Measurements from ENCODE around the gene SYNPO.

SYNPO gene

DNA sequence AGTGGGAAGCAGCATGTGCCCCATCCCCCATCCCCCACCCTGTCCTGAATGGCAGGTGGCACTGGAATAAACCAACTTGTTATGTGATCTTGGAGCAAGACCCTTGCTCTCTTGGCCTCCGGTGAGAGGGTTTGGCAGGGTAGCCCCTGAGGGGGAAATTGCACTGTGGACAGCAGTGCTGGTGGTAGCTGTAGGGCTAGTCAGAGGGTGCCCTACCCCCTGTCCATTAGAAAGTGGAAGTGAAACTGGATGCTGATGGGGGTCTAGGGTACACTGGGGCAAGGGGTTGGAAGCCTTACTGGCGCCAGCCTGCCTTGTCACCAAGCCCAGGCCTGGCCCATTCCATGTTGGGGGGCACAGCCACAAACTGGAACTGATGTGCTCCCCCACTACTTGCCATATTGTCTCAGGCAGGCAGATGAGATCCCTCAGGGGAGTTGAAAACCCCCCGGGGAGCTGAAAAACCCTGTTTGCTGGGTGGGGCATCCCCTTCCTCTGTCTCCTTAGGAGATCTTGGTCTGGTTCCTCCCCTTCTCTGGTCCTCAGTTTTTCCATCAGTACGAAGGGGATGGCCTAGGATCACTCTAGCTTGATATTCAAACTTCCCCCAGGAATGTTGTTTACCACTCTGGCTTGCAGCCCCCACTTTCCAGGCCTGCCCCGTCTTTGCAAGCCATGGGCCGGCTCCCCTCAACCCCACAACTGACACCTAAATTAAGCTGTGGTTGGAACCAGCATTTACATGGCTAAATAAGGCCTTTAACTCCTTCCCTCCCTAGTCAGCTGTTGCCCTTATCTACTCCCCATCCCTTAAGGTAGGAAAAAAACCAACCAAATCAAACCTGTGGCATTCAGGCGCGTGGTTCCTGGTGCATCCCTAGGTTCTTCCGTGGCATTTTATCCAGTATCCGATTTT, 14.4 kb upstream of the SYNPO start:
- DNase-seq (ENCODE audit: low spot score) = no peak

DNA sequence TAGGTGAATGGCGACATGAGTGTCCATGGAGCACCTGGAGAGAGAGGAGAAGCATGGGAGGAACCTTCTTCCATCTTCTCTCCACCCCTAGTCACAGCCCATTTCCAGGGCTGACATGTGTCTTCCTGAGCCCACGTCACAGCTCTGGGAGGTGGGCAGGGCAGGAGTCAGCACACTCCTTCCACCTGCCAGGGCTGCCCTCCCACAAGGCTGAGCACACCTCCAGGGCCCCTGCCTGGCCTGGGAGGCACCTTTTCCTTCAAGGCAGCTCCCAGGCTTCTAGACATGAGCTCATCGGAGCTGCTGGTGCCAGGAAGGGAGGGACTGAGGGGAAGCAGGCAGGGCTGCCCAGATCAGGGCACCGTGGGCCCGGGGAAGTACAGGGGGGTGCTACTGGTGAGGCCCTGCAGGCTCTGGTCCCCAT, 13.6 kb upstream of the SYNPO start:
- peak; percentile 67 for DNase-seq (ENCODE audit: low spot score)

DNA sequence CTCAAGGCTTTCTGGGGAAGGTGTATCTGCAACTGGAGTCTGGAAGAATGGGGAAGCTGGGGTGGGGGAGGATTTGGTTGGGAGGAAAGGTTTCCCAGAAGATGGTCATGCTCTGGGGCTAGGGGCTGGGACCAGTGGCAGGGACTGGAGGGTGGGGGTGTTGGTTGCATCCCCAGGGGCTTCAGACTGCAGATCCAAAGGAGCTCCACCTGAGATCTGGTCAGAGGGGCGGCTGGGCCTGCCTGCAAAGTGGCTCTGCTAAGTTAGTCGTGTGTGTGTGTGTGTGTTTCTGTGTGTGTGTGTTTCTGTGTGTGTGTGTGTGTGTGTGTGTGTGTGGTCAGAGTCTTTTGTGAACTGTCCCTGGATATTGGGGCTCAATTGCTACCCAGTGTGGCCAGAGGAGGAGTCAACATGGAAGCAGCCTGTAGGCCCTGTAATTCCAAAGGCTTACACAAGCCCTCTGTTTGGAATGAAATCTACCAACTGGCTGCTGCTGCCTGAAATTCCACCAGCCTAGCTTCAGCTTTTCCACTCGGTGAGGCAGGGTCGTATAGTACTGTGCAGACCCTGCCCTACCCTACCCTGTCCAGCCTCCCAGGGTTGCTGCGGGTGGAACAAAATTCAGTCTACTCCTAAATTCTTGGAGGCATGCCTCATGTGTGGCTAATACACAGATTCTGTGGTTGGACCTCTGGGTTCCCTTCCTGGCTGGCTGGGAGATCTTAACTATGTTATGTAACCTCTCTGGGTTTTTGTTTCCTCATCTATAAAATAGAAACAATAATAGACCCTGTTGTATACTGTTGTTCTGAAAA, 12.5 kb upstream of the SYNPO start:
- no peak for DNase-seq (ENCODE audit: low spot score)

- no peak for DNase-seq (ENCODE audit: low spot score)
Measured at GRCh38 chr5:150628936-150629485, 11.4 kb upstream of the SYNPO start.

GRCh38 chr5:150630016-150630415, 10.4 kb upstream of the SYNPO start:
- no peak for DNase-seq (ENCODE audit: low spot score)

- no peak for DNase-seq (ENCODE audit: low spot score)
Measured at GRCh38 chr5:150630461-150631325, 9.8 kb upstream of the SYNPO start.

GRCh38 chr5:150631326-150631701, 9.1 kb upstream of the SYNPO start:
- DNase-seq (ENCODE audit: low spot score) = no peak

- DNase-seq (ENCODE audit: low spot score) = no peak
Measured at GRCh38 chr5:150632305-150633160, 7.9 kb upstream of the SYNPO start.

DNA sequence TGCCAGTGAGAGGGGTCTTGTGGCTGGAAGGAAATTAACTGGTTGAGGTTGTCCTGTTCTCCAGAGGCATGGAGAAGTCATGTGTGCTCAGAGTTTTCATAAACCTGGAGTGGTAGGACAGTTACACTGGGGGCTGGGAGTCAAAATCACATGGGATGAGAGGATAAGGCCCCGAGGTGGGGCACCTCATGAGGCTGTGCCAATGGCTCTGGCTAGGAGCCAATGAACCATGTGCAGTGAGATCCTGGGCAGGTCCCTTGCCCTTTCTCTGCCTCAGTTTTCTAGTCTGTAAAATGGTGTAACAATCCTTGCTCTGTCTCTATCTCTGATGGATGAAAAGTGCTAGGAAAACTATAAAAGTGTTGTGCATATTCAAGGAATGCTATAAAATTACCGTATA, 7.0 kb upstream of the SYNPO start:
- no peak for DNase-seq (ENCODE audit: low spot score)

DNA sequence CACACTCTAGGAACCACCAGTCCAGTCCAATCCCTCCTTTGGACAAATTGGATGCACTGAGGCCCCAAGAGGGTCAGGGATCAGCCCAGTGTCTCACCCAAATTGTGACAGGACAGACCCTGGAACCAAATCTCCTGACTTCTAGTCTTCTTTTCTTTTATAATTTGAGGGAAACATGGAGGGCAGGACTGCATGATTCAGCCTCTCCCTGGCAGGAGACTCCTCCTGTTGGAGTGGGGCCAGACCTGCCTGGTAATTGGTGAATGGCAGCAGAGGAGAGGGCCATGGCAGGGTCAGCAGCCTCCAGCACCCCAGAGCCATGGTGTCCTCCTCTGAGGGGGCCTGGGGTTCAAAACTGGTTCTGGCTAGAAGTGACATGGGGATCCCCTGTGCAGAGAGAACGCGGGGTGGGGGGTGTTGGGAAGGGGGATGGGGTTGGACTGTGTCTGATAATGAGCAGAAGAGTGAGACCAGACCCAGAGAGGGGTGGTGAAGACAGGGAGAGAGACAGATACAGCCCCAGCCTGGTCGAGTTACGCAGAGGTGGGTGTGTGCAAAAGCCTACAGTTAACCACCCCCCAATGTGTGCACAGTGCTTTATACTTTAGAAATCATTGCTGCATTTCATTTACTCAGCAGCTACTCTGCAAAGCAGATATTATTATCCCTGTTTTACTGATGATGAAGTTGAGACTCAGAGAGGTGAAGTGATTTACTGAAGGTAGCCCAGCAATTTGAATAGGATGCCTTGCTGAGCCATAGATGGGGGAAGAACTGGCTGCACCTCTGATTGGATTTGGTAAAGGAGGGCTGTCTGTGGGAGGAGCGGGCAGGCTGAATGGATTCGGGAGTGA, 3.8 kb upstream of the SYNPO start:
- DNase-seq (ENCODE audit: low spot score) = no peak

GRCh38 chr5:150637245-150638052, 3.0 kb upstream of the SYNPO start:
- peak; percentile 67 for DNase-seq (ENCODE audit: low spot score)

GRCh38 chr5:150638053-150638444, 2.4 kb upstream of the SYNPO start:
- DNase-seq (ENCODE audit: low spot score) = no peak

DNA sequence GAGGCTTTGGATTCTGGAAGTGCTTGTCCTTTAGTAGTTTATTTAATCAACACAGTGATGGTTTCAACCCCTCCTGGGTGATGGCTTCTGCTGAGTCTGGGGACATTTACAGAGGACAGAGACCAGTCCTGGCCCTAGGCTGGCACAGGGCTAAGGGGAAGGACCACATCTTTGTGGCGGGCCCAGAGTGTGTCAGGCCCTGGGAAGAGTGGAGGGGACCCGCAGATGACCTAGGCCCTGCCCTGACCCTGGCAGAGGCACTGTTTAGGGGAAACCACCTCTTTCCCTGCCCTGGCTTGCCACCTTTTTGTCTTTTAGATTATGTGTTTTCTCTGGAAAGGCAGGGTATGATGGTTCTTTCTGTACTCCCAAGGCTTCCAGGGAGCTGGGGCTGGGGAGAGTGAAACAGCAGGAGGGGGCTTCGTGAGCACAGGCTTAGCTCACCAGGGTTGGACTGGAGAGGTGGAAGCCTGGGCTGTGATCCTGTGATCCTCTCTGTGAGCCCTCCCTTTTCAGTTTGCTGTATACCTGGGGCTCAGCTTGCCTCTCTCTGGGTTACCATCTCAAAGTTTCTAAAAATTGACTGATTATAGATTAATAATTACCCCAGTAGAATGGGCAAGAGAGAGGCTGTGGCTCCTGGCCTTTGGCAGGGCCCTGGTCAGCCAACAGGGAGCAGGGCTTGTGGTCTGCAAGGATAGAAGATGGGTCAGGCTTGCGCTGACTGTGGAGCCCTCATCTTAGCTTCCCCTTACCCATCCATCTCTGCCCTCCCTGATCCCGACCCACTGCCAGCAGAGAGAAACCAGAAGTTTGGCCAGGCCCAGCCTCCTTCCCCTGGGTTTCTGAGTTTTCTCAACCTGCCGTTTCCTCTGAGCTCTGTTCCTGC, 1.7 kb upstream of the SYNPO start:
- DNase-seq (ENCODE audit: low spot score) = no peak

- DNase-seq (ENCODE audit: low spot score) = no peak
Measured at GRCh38 chr5:150639377-150639692, 1.1 kb upstream of the SYNPO start.

DNA sequence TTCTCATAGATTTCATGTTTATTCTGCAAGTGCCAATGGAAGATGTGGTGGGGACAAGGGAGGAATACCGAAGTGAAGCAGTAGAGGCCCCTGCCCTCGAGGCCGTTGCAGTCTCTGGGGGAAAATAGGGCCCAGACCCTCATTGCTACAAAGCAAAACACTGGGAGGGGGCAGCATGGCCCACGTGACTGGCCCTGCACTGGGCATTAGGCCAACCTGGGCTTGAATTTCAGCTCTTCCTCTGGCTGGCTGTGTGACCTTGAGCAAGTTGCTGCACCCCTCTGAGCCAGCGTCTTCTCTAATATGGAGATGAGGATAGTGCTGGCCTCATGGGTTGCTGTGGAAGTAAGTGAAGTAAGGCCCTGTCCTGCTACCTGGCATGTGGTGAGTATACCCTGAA, 709 bp upstream of the SYNPO start:
- DNase-seq (ENCODE audit: low spot score) = no peak

DNA sequence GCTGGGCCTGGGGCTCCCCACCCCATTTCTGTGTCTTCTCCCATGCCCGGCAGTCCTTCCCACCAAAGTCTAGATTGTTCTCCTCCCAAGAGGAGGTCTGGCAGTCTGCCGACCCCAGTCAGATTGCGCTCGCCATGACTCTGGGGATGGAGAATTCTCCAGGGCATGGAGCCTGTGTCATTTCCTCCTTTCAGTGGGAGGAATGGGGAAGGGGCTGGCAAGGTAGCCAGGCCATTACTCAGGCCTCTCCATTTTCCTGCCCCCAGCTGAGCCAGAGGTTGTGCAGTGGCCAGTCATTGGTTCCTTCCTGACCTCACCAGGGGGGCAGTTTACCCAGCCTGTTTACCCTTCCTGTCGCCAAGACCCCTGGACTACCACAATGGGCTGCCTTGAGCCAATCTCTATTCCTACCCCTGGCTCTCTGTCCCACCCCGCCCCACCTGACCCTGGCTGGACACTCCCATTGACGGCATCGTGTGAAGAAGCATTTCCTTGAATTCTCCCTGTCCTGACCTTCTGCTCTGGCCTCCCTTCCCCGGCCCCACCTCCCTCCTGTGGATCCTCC, 628 bp downstream of the SYNPO start:
- no peak for DNase-seq (ENCODE audit: low spot score)

GRCh38 chr5:150641824-150642566, 1.5 kb downstream of the SYNPO start:
- no peak for DNase-seq (ENCODE audit: low spot score)

Data from iPS-NIHi11 (cell line).